Neural crest cell (in vitro differentiated cells): Measurements from ENCODE around the gene KIAA1549. TPM values are rescaled to one million over a fixed set of nuclear protein-coding genes. Genes with fewer than 3 reads are reported as not detected.

ENCODE experiments used
- DNase-seq: peaks from one replicate; pipeline ENCODE4 v3.0.0; 2021; ENCODE audit warnings: low read depth, mixed read lengths, low spot score
- H3K27ac Mint-ChIP-seq: one replicate; pipeline ENCODE4 v1.8.0; 2021; ENCODE audit warnings: mild to moderate bottlenecking, mixed read lengths; ENCODE audit not compliant: unreplicated experiment
- H3K27me3 Mint-ChIP-seq: 2 replicates; pipeline ENCODE4 v1.8.0; 2021; ENCODE audit warnings: low read depth, mild to moderate bottlenecking, mixed read lengths
- H3K36me3 Mint-ChIP-seq: 2 replicates; pipeline ENCODE4 v1.8.0; 2021; ENCODE audit warnings: low read depth, mild to moderate bottlenecking, mixed read lengths
- H3K4me1 Mint-ChIP-seq: 2 replicates; pipeline ENCODE4 v1.8.0; 2021; ENCODE audit warnings: mixed read lengths
- H3K4me3 Mint-ChIP-seq: one replicate; pipeline ENCODE4 v1.8.0; 2021; ENCODE audit warnings: mild to moderate bottlenecking, mixed read lengths
- H3K9me3 Mint-ChIP-seq: 2 replicates; pipeline ENCODE4 v1.8.0; 2021; ENCODE audit warnings: mixed read lengths
- CTCF ChIP-seq: fragments of 200-600 bp; sonication (generic); conservative IDR thresholded peaks from 2 replicates; pipeline ENCODE4 v1.5.0; 2021; ENCODE audit warnings: antibody characterized with exemption, mild to moderate bottlenecking
- total RNA-seq: library from RNA; stranded (reverse); gene quantifications from 2 replicates; pipeline ENCODE4 v1.2.1, GENCODE V29; 2021

The KIAA1549 gene
- total RNA-seq, 1 donor from 2014 or later = 33.2 TPM

GRCh38 chr7:138963675-138964074 lies 17.5 kb downstream of the KIAA1549 start:
- no peak for DNase-seq
- peaks cover 47% of the 10 kb centered on the region for H3K4me1 Mint-ChIP-seq
- no peaks in the 10 kb centered on the region for H3K9me3 Mint-ChIP-seq
- H3K4me3 Mint-ChIP-seq = no peak overlapping the region
- no peak overlapping the region for H3K27ac Mint-ChIP-seq
- no peak for TF ChIP-seq CTCF
- peaks cover 2% of the 10 kb centered on the region for H3K36me3 Mint-ChIP-seq
- no peaks in the 10 kb centered on the region for H3K27me3 Mint-ChIP-seq

GRCh38 chr7:138962561-138963270 lies 18.5 kb downstream of the KIAA1549 start:
- Mint-ChIP-seq H3K9me3 (no peaks in the 10 kb centered on the region), H3K4me1 (peaks cover 47% of the 10 kb centered on the region), H3K27me3 (no peaks in the 10 kb centered on the region), H3K27ac (peak overlapping the region; percentile 60), H3K4me3 (no peak overlapping the region), H3K36me3 (peaks cover 6% of the 10 kb centered on the region)
- DNase-seq = no peak
- no peak for TF ChIP-seq CTCF

- H3K27ac Mint-ChIP-seq = no peak overlapping the region
- no peaks in the 10 kb centered on the region for H3K9me3 Mint-ChIP-seq
- H3K27me3 Mint-ChIP-seq = no peaks in the 10 kb centered on the region
- H3K4me3 Mint-ChIP-seq = no peak overlapping the region
- peaks cover 40% of the 10 kb centered on the region for H3K4me1 Mint-ChIP-seq
- DNase-seq = no peak
- H3K36me3 Mint-ChIP-seq = peaks cover 5% of the 10 kb centered on the region
- TF ChIP-seq CTCF = no peak
These were observed 20.0 kb downstream of the KIAA1549 start for GRCh38 chr7:138961159-138961558.

GRCh38 chr7:138958391-138958956 lies 22.7 kb downstream of the KIAA1549 start:
- no peaks in the 10 kb centered on the region for H3K27me3 Mint-ChIP-seq
- peaks cover 37% of the 10 kb centered on the region for H3K4me1 Mint-ChIP-seq
- no peaks in the 10 kb centered on the region for H3K9me3 Mint-ChIP-seq
- H3K4me3 Mint-ChIP-seq = no peak overlapping the region
- peaks cover 5% of the 10 kb centered on the region for H3K36me3 Mint-ChIP-seq
- no peak for DNase-seq
- no peak for TF ChIP-seq CTCF
- no peak overlapping the region for H3K27ac Mint-ChIP-seq

GRCh38 chr7:138957753-138958390 lies 23.3 kb downstream of the KIAA1549 start:
- no peaks in the 10 kb centered on the region for H3K27me3 Mint-ChIP-seq
- peaks cover 5% of the 10 kb centered on the region for H3K36me3 Mint-ChIP-seq
- H3K4me1 Mint-ChIP-seq = peaks cover 32% of the 10 kb centered on the region
- DNase-seq = no peak
- H3K4me3 Mint-ChIP-seq = no peak overlapping the region
- no peaks in the 10 kb centered on the region for H3K9me3 Mint-ChIP-seq
- TF ChIP-seq CTCF = no peak
- no peak overlapping the region for H3K27ac Mint-ChIP-seq
